Measurements from ENCODE around the gene EPHA4.

The EPHA4 gene

DNA sequence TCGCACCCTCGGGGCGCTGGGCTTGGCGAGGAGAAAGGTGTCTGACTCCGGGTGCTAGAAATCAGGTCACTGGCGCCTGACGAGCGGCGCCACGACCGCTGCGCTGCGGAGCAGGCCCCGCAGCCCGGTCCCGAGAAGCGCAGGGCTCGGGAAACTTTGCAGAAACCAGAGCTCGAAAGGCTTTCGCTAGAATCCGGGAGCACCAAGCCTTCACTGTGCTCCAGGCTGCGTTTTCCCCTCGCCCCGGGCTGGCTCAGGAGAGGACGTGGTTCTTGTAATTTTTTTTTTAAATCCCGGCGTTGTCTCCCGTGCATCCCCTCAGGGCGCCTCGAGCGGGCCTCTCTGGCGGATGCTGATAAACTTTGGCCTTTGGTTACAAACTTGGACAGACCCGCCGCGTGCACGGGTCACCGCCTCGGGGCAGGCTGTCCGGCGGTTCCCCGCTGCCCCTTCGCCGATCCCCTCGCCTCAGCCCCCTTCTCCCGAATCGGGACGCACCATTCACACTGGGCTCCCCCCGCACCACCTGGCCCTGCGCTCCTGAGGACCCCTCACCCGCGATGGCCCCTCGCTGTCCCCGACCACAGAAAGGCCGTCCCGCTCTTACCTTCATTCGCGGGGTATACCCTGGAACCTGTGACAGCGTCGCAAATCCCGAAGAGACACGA lies 419 bp downstream of the EPHA4 start:
- DNase-seq (ENCODE audit: low spot score) = peak; percentile 44

DNA sequence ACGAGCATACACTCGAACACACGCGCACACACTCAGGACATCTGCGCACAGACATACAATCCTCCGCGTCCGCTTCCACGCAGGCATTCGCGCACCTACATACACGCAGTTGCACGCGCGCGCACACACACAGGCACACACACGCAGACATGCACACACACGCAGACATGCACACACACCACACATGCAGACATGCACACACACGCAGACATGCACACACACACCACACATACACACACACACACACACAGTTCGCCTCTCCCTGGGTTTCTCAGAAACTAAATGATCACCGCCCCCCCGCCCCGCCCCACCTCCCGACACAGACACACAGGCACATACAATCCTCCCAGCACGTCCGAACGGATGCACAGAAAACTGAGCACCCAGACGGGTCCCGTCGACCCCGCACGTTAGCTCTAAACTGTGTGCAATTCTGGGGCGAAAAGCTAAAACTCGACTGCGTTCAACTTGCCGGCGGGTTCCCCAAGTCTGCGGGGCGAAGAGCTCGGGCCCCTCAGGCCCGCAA lies 1.0 kb downstream of the EPHA4 start:
- peak; percentile 18 for DNase-seq (ENCODE audit: low spot score)

DNA sequence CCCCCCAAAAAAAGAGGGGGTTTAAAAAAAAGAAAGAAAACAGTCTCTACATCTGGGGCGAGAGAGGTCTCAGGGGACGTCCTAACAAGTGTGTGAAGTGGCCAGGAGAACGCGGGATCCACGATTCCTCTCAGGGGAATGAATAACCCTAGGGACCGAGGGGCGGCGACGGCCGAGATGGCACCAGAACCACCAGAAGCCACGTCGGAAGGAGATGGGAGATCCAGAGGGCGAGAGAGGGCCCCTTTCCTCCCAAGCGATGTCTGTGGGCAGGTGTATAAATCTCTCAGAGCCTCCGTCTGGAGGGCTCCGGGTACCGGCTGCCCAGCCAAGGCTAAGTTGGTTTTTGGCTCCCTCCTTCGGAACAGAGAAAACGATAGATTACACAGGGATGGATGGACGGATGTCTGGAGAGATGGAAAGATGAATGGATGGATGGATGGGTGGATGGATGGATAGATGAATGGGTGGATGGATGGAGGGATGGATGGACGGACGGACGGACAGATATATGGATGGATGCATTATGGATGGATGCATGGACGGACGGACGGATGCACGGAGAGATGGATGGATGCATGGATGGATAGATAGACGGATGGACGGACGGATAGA lies 1.7 kb downstream of the EPHA4 start:
- peak; percentile 20 for DNase-seq (ENCODE audit: low spot score)

- DNase-seq (ENCODE audit: low spot score) = no peak
Measured at GRCh38 chr2:221569871-221570270, 2.2 kb downstream of the EPHA4 start.

GRCh38 chr2:221569425-221569845 lies 2.7 kb downstream of the EPHA4 start:
- DNase-seq (ENCODE audit: low spot score) = no peak

GRCh38 chr2:221568299-221568698 lies 3.8 kb downstream of the EPHA4 start:
- no peak for DNase-seq (ENCODE audit: low spot score)

GRCh38 chr2:221567809-221568208 lies 4.3 kb downstream of the EPHA4 start:
- no peak for DNase-seq (ENCODE audit: low spot score)

GRCh38 chr2:221567231-221567760 lies 4.8 kb downstream of the EPHA4 start:
- DNase-seq (ENCODE audit: low spot score) = no peak

- DNase-seq (ENCODE audit: low spot score) = no peak
Measured at GRCh38 chr2:221563270-221563985, 8.7 kb downstream of the EPHA4 start.

- no peak for DNase-seq (ENCODE audit: low spot score)
Measured at GRCh38 chr2:221562226-221562625, 9.9 kb downstream of the EPHA4 start.

DNA sequence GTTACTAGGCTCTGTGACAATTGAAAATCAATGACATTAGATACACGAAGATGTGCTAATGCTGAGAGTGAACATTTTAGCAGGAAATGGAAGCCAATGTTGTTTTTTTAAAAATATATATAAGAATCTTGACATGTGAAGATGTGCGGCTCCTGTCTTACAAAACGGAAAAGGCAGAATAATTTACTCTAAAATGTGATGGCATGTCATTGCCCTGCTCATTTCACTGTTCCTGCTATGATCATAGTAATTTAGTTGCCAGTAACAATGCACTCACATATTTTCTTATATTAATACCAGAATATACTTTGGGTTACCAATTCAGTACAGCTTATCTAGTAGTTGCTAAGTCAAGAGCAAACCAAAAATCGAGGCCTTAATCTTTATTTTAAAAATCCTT lies 10.3 kb downstream of the EPHA4 start:
- no peak for DNase-seq (ENCODE audit: low spot score)

DNA sequence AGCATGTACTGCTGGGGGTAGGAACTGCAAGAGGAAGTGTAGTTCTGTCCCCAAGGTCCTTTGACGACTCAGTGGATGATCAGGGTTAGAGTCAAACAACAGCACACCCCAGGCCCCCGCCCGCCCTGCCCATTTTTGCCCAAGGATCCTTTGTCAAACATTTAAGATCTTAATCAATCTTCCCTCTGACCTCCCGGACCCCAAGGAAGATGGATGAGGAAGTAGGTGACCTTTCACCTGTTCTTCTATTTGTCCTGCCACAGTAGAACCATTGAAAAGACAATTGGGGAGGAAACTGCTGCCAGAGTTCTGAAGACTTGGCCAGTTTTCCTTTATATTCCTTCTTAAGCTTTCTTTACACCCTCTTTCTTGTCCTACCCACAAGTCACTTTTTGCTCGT lies 12.1 kb downstream of the EPHA4 start:
- DNase-seq (ENCODE audit: low spot score) = no peak

- no peak for DNase-seq (ENCODE audit: low spot score)
Measured at GRCh38 chr2:221558107-221558506, 14.0 kb downstream of the EPHA4 start.

- no peak for DNase-seq (ENCODE audit: low spot score)
Measured at GRCh38 chr2:221555494-221555846, 16.6 kb downstream of the EPHA4 start.

DNA sequence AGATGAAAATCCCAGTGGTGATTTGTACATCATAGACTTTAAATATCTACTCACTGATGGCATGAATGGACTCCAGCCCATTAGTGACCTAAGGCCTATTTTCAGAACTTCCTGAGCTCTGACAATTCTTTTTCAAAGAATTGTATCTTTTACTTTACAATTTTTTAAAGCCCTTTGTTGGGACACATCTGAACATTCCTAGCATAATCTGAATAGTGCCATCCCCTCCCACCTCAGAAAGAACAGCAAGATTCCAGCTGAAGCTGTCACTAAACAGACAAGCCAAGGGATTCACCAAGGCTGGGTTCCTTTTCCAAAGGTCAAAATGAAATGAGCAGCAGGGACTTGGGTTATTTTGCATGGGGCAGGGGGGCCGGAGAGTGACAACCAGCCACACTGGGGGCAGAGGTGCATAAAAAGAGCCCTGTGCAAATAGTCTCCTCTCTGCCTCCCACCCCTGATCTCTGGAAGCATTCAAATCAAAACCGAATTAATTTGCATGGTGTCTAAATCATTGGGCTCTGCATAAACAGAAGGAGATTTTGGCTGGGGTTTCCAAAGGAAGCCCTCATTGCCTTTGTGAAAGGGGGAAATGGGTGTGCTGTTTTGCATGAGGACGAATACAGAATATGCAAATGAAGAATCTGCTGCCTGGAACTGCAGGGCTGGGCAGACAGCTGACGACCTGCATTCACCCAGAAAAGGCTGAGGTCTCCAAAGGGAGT lies 17.2 kb downstream of the EPHA4 start:
- peak; percentile 18 for DNase-seq (ENCODE audit: low spot score)

- DNase-seq (ENCODE audit: low spot score) = no peak
Measured at GRCh38 chr2:221553333-221553732, 18.8 kb downstream of the EPHA4 start.

DNA sequence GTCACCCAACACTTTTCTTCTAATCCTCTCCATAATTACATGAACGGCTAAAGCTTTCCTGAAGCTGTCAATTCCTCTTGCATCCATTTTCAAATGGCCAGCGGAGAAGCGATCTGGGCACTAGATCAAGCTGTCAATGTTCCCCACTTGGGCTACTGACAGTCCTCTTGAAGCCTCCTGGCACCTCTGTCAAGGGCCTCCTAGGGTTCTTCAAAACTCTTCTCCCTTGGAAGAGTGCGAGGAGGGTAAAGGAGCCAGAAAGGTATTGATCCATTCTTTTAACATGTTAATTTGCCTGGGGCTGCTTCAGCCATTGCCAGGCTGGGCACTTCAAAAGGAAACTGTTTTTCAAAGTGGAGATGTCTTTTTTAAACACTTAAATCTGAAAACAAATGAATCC lies 19.8 kb downstream of the EPHA4 start:
- no peak for DNase-seq (ENCODE audit: low spot score)

DNA sequence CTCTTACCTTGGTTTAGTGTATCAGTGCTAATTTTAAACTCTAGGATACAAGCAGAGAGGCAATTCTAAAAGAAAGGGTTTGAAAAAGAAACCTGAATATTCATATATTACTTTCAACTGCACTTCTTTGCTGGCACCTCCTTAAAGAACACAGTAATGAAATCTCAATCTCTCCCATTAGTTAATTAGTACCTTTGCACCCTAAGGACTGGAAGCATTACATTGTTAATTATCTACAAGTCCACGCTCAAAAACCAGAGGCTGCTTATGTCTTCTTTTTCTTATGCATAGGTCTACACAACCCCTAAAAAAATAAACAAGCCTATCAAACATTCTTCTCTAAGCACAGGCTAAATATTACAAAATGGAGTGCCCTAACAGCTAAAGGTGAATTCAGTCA lies 20.2 kb downstream of the EPHA4 start:
- DNase-seq (ENCODE audit: low spot score) = no peak

DNA sequence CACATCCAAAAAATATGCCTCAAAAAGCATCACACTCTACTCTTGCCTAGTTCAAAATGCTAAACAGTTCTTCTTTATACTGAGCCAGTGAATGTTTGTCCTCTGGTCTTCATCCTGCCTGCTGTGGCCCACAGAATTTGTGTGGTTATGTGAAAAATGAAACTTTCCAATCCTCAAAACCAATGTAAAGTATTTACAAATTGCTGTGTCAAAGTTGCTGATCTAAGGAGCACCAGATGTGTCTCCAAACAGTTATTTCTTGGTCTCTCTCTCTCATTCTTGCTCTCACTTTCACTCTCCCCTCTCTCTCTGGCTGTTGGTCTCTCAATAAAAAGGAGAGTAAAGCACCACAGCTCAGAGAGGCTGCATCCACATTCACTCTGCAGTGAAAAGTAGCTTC lies 23.0 kb downstream of the EPHA4 start:
- DNase-seq (ENCODE audit: low spot score) = peak; percentile 27

GRCh38 chr2:221546505-221547225 lies 25.4 kb downstream of the EPHA4 start:
- no peak for DNase-seq (ENCODE audit: low spot score)

- DNase-seq (ENCODE audit: low spot score) = no peak
Measured at GRCh38 chr2:221541131-221541735, 30.9 kb downstream of the EPHA4 start.

Data from AG08396 (cell line).